Measurements from ENCODE around the gene GBF1. TPM values are rescaled to one million over a fixed set of nuclear protein-coding genes. Genes with fewer than 3 reads are reported as not detected.

GBF1 gene
- total RNA-seq, 1 experiment from 2014 or later: 54.7 TPM

- peak; percentile 85 for DNase-seq (ENCODE audit: low read depth)
Measured at GRCh38 chr10:102395400-102396316, 150.3 kb downstream of the GBF1 start, which contains the start of gene NFKB2. Gene NFKB2 (plus strand): TSS chr10:102395705. CDS start chr10:102395960, 255 bp downstream.

GRCh38 chr10:102396317-102396650, 151.0 kb downstream of the GBF1 start:
- no peak for DNase-seq (ENCODE audit: low read depth)

GRCh38 chr10:102396730-102397151, 151.4 kb downstream of the GBF1 start:
- DNase-seq (ENCODE audit: low read depth): no peak

- no peak for DNase-seq (ENCODE audit: low read depth)
Measured at GRCh38 chr10:102397222-102398171, 152.2 kb downstream of the GBF1 start.

- no peak for DNase-seq (ENCODE audit: low read depth)
Measured at GRCh38 chr10:102398172-102399020, 153.1 kb downstream of the GBF1 start.

- peak; percentile 78 for DNase-seq (ENCODE audit: low read depth)
Measured at GRCh38 chr10:102399217-102400021, 154.1 kb downstream of the GBF1 start.

GRCh38 chr10:102400076-102400475, 154.7 kb downstream of the GBF1 start:
- DNase-seq (ENCODE audit: low read depth): no peak

- no peak for DNase-seq (ENCODE audit: low read depth)
Measured at GRCh38 chr10:102400598-102401341, 155.4 kb downstream of the GBF1 start.

GRCh38 chr10:102401342-102401654, 156.0 kb downstream of the GBF1 start:
- no peak for DNase-seq (ENCODE audit: low read depth)

GRCh38 chr10:102401735-102402511, 156.6 kb downstream of the GBF1 start:
- DNase-seq (ENCODE audit: low read depth): peak; percentile 88

GRCh38 chr10:102402512-102402896, 157.2 kb downstream of the GBF1 start:
- no peak for DNase-seq (ENCODE audit: low read depth)

- no peak for DNase-seq (ENCODE audit: low read depth)
Measured at GRCh38 chr10:102403115-102403514, 157.8 kb downstream of the GBF1 start.

- no peak for DNase-seq (ENCODE audit: low read depth)
Measured at GRCh38 chr10:102404361-102405107, 159.2 kb downstream of the GBF1 start.

GRCh38 chr10:102405108-102405571, 159.8 kb downstream of the GBF1 start:
- DNase-seq (ENCODE audit: low read depth): no peak

- DNase-seq (ENCODE audit: low read depth): no peak
Measured at GRCh38 chr10:102405632-102406031, 160.3 kb downstream of the GBF1 start.

- no peak for DNase-seq (ENCODE audit: low read depth)
Measured at GRCh38 chr10:102406815-102407214, 161.5 kb downstream of the GBF1 start.

GRCh38 chr10:102407425-102408130, 162.2 kb downstream of the GBF1 start:
- no peak for DNase-seq (ENCODE audit: low read depth)
